SU-DHL-6 (cell line): Measurements from ENCODE around the gene POLR1A.
A peak's percentile ranks its signal among the peaks of the same experiment; 100 is the strongest.

Experiments
- H2AFZ ChIP-seq: fragments of 200-600 bp; sonication (generic); 2 replicates; pipeline ENCODE4 v1.6.1; 2014; ENCODE audit warnings: low read depth, mild to moderate bottlenecking, moderate library complexity, mixed read lengths, antibody characterized with exemption, low read length; ENCODE audit not compliant: severe bottlenecking
- H3F3A ChIP-seq: fragments of 200-600 bp; shearing (Covaris generic); 2 replicates; pipeline ENCODE4 v1.6.0; 2016; ENCODE audit warnings: antibody characterized with exemption, mild to moderate bottlenecking; ENCODE audit not compliant: insufficient read depth
- H3K27ac ChIP-seq: fragments of 200-600 bp; sonication (generic); 2 replicates; pipeline ENCODE4 v1.5.1; 2016; ENCODE audit warnings: low read depth, mild to moderate bottlenecking, low read length, moderate library complexity, mixed read lengths
- H3K27me3 ChIP-seq: fragments of 200-600 bp; sonication (generic), shearing (Covaris generic); 2 replicates; pipeline ENCODE4 v1.6.0; 2014; ENCODE audit warnings: mild to moderate bottlenecking, low read length
- H3K36me3 ChIP-seq: fragments of 200-600 bp; sonication (generic); 2 replicates; pipeline ENCODE4 v1.6.1; 2014; ENCODE audit warnings: mild to moderate bottlenecking, low read length, mixed read lengths
- H3K4me2 ChIP-seq: fragments of 300-600, 200-600 bp; shearing (Covaris generic), sonication (generic); 2 replicates; pipeline ENCODE4 v1.6.0; 2014; ENCODE audit warnings: low read length, low read depth, mild to moderate bottlenecking; ENCODE audit not compliant: poor library complexity, severe bottlenecking
- H3K4me3 ChIP-seq: fragments of 200-600 bp; sonication (generic); 2 replicates; pipeline ENCODE4 v1.5.1; 2014; ENCODE audit warnings: antibody characterized with exemption, low read length, mild to moderate bottlenecking, mixed read lengths; ENCODE audit not compliant: insufficient read depth, poor library complexity, severe bottlenecking
- H3K79me2 ChIP-seq: fragments of 200-600 bp; sonication (generic); 2 replicates; pipeline ENCODE4 v1.6.1; 2014; ENCODE audit warnings: mild to moderate bottlenecking, low read length, moderate library complexity; ENCODE audit not compliant: insufficient read depth
- H3K9ac ChIP-seq: fragments of 200-600 bp; sonication (generic); 2 replicates; pipeline ENCODE4 v1.7.0; 2014; ENCODE audit warnings: mild to moderate bottlenecking, low read length
- H3K9me2 ChIP-seq: fragments of 200-600 bp; sonication (generic); replicated peaks from 2 replicates; pipeline ENCODE4 v1.6.1; 2014; ENCODE audit warnings: low read length; ENCODE audit not compliant: insufficient read depth
- H3K9me3 ChIP-seq: fragments of 200-600 bp; sonication (generic); 2 replicates; pipeline ENCODE4 v1.6.1; 2014; ENCODE audit warnings: low read length, mixed read lengths; ENCODE audit not compliant: insufficient read depth
- H4K20me1 ChIP-seq: fragments of 200-600 bp; sonication (generic); 2 replicates; pipeline ENCODE4 v1.6.1; 2014; ENCODE audit warnings: low read depth, mild to moderate bottlenecking, antibody characterized with exemption, low read length, moderate library complexity, mixed read lengths
- CTCF ChIP-seq: fragments of 200-600 bp; sonication (generic); IDR thresholded peaks from one replicate; pipeline ENCODE4 v1.5.1; 2017; ENCODE audit warnings: antibody characterized with exemption, mild to moderate bottlenecking, low read length, moderate library complexity; ENCODE audit not compliant: insufficient read depth, poor library complexity, severe bottlenecking
- EZH2phosphoT487 ChIP-seq: fragments of 200-600 bp; sonication (generic), shearing (Covaris generic); conservative IDR thresholded peaks from 2 replicates; pipeline ENCODE4 v1.6.1; 2018; ENCODE audit warnings: mild to moderate bottlenecking, antibody characterized with exemption, low read length, moderate library complexity, mixed read lengths

Gene POLR1A

GRCh38 chr2:85999061-85999831 is 106.4 kb downstream of the POLR1A start:
- Histone ChIP-seq H3K9ac (no peak overlapping the region), H3K79me2 (no peaks in the 10 kb centered on the region), H4K20me1 (no peaks in the 10 kb centered on the region), H3F3A (no peaks in the 10 kb centered on the region), H3K36me3 (no peaks in the 10 kb centered on the region), H3K27me3 (no peaks in the 10 kb centered on the region), H3K4me3 (no peak overlapping the region), H3K9me2 (no peaks in the 10 kb centered on the region), H2AFZ (peak overlapping the region; percentile 29), H3K4me2 (peak overlapping the region; percentile 29), H3K9me3 (no peaks in the 10 kb centered on the region), H3K27ac (no peak overlapping the region)
- no peak for TF ChIP-seq CTCF
- TF ChIP-seq EZH2phosphoT487: no peak

GRCh38 chr2:85998071-85998991 is 107.4 kb downstream of the POLR1A start:
- Histone ChIP-seq H4K20me1 (no peaks in the 10 kb centered on the region), H3K9ac (no peak overlapping the region), H3K9me3 (no peaks in the 10 kb centered on the region), H3K4me2 (no peak overlapping the region), H3K27me3 (no peaks in the 10 kb centered on the region), H3K36me3 (no peaks in the 10 kb centered on the region), H2AFZ (peak overlapping the region; percentile 29), H3F3A (no peaks in the 10 kb centered on the region), H3K9me2 (no peaks in the 10 kb centered on the region), H3K4me3 (no peak overlapping the region), H3K79me2 (no peaks in the 10 kb centered on the region), H3K27ac (no peak overlapping the region)
- no peak for TF ChIP-seq EZH2phosphoT487

GRCh38 chr2:85997017-85997970 is 108.4 kb downstream of the POLR1A start:
- Histone ChIP-seq H3K9me3 (no peaks in the 10 kb centered on the region), H3K27me3 (no peaks in the 10 kb centered on the region), H3K36me3 (no peaks in the 10 kb centered on the region), H3F3A (no peaks in the 10 kb centered on the region), H4K20me1 (no peaks in the 10 kb centered on the region), H3K4me3 (no peak overlapping the region), H3K4me2 (no peak overlapping the region), H3K9ac (no peak overlapping the region), H3K27ac (no peak overlapping the region), H2AFZ (no peak overlapping the region), H3K9me2 (no peaks in the 10 kb centered on the region), H3K79me2 (no peaks in the 10 kb centered on the region)
- TF ChIP-seq CTCF (no peak), EZH2phosphoT487 (no peak)
